ENCODE data around the gene NELFCD. TPM values are rescaled to one million over a fixed set of nuclear protein-coding genes. Genes with fewer than 3 reads are reported as not detected.
"Not testable (repeated sequence)": the region's sequence is repeated elsewhere in the genome, so short reads cannot be mapped to it uniquely, and the experiment has no call there.

The NELFCD gene
- total RNA-seq, 4 donors from 2014 or later: 54.2 to 72.9 (median 56.8) TPM

- TF ChIP-seq POLR2A (IDR thresholded peaks at IDR 0.05) (no peak), EP300 (IDR thresholded peaks at IDR 0.05) (no peak)
- TF ChIP-seq, protein P1, sequence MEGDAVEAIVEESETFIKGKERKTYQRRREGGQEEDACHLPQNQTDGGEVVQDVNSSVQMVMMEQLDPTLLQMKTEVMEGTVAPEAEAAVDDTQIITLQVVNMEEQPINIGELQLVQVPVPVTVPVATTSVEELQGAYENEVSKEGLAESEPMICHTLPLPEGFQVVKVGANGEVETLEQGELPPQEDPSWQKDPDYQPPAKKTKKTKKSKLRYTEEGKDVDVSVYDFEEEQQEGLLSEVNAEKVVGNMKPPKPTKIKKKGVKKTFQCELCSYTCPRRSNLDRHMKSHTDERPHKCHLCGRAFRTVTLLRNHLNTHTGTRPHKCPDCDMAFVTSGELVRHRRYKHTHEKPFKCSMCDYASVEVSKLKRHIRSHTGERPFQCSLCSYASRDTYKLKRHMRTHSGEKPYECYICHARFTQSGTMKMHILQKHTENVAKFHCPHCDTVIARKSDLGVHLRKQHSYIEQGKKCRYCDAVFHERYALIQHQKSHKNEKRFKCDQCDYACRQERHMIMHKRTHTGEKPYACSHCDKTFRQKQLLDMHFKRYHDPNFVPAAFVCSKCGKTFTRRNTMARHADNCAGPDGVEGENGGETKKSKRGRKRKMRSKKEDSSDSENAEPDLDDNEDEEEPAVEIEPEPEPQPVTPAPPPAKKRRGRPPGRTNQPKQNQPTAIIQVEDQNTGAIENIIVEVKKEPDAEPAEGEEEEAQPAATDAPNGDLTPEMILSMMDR (IDR thresholded peaks at IDR 0.05): no peak
- DNase-seq (ENCODE audit: low spot score in 2 of 2): no peak
- Histone ChIP-seq H3K27ac (peak overlapping the region in 1 of 4 donors; percentile 96), H3K36me3 (no peaks in the 10 kb centered on the region), H3K4me1 (peaks cover 0 to 55% (median 36%) of the 10 kb centered on the region in 4 donors), H3K27me3 (no peaks in the 10 kb centered on the region), H3K4me3 (no peak overlapping the region), H3K9me3 (no peaks in the 10 kb centered on the region)
- 82 to 83% methylated on average over 8 of the region's 8 CpGs for WGBS, 2 donors
Measured at GRCh38 chr20:59008715-59009336, 27.8 kb downstream of the NELFCD start.

GRCh38 chr20:59010321-59010994 lies 29.4 kb downstream of the NELFCD start:
- Histone ChIP-seq H3K4me1 (peaks cover 0 to 39% (median 26%) of the 10 kb centered on the region in 4 donors), H3K36me3 (no peaks in the 10 kb centered on the region), H3K4me3 (no peak overlapping the region), H3K27me3 (no peaks in the 10 kb centered on the region), H3K27ac (peak overlapping the region in 2 of 4 donors; percentile 9 to 13), H3K9me3 (no peaks in the 10 kb centered on the region)
- DNase-seq (ENCODE audit: low spot score in 2 of 2): no peak
- 70 to 77% methylated on average over 5 to 8 of the region's 8 CpGs for WGBS, 2 donors
- no peak for TF ChIP-seq POLR2A (IDR thresholded peaks at IDR 0.05)
- no peak for TF ChIP-seq EP300 (IDR thresholded peaks at IDR 0.05)
- TF ChIP-seq, protein P1 (IDR thresholded peaks at IDR 0.05): no peak

DNA sequence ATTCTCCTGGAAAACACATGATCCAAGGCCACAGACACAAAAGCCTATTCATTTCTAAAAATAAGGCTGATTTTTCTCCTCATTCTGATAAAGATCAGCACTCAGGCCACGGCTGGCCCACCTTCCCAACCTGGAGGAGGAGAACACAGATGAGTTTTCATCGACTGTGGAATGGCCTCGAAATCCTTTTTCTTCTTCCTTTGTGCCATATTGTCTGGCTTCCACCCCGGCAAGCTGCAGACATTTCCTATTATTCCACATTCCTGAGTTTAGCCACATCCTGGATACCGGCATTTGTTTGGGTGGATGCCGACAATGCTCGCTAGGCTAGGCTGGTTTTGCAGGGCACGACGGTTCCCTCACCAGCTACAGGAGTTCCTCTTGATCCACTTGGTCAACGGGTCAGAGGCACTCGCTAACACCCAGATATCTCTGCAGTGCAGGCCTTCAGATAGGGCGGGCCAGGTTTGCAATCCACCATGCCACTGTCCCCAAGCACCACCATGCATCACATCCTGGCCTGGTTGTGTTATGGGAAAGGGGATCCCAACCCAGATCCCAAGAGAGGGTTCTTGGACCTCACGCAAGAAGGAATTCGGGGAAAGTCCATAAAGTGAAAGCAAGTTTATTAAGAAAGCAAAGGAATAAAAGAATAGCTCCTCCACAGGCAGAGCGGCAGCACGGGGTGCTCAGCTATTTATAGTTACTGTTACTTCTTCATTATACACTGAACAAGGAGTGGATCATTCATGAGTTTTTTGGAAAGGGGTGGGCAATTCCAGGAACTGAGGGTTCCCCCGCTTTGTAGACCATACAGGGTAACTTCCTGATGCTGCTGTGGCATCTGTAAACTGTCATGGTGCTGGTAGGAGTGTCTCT lies 30.2 kb downstream of the NELFCD start:
- peak overlapping the region in 1 of 4 donors; percentile 13 for H3K27ac ChIP-seq
- H3K36me3 ChIP-seq: no peaks in the 10 kb centered on the region
- H3K9me3 ChIP-seq: no peaks in the 10 kb centered on the region
- TF ChIP-seq, protein P1 (IDR thresholded peaks at IDR 0.05): no peak
- no peak for TF ChIP-seq EP300 (IDR thresholded peaks at IDR 0.05)
- no peak for TF ChIP-seq POLR2A (IDR thresholded peaks at IDR 0.05)
- 41 to 43% methylated on average over 17 of the region's 17 CpGs for WGBS, 2 donors
- H3K27me3 ChIP-seq: no peaks in the 10 kb centered on the region
- peaks cover 0 to 31% (median 18%) of the 10 kb centered on the region in 4 donors for H3K4me1 ChIP-seq
- no peak overlapping the region for H3K4me3 ChIP-seq
- no peak for DNase-seq (ENCODE audit: low spot score in 2 of 2)

DNA sequence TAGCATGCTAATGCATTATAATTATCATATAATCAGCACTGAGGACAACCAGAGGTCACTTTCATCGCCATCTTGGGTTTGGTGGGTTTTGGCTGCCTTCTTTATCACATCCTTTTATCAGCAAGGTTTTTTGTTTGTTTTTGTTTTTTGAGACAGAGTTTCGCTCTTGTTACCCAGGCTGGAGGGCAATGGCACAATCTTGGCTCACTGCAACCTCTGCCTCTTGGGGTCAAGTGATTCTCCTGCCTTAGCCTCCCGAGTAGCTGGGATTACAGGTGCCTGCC lies 30.8 kb downstream of the NELFCD start:
- not testable (repeated sequence) for H3K27me3 ChIP-seq; H3K9me3 ChIP-seq; DNase-seq (ENCODE audit: low spot score in 2 of 2); H3K27ac ChIP-seq; H3K36me3 ChIP-seq; H3K4me3 ChIP-seq
- peaks cover 0 to 26% (median 16%) of the 10 kb centered on the region in 4 donors for H3K4me1 ChIP-seq
- 94 to 99% methylated on average over 3 of the region's 3 CpGs for WGBS, 2 donors

DNA sequence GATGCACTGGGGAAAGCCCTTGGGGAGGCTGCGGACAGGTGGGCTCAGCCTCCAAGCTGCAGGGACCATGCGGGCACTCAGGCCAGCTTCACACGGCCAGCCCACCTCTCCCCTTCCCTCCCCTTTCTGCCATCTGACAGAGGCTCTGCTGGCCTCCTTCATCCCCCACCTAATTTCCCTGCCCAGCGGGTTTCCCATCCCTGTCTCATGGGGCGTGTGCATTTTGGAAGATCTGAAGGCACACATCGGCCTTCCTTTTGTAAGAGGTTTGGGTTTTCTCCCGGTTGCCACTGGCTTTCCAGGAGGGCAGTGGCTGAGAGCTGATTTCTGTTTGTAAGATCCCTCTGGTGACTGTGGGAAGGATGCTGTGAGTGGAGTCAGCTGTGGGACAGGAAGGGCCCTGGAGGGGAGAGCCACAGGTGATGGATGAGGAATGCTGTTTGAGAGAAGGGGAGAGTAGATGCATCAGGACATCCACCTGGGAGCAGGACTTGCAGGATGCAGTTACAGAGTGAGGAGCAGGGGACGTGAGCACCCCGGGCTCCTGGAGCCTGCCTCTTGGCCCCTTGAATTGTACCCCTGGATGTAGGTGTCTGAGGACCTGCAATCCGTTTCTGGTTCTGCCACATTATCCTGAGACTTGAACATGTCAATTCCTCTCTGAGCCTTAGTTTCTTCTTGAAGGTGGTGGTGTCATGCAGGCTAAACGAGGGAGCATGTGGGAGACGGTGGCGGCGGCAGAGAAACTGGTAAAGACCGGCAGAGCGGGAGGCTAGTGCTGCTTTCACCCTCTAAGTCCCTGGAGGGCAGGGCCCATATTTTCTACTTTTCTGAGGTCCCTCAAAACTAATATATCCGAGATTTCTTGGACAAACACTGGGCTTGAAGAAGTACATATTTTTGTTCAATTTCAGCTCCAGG lies 32.2 kb downstream of the NELFCD start:
- H3K27me3 ChIP-seq: no peaks in the 10 kb centered on the region
- H3K9me3 ChIP-seq: no peaks in the 10 kb centered on the region
- peaks cover 0 to 20% (median 9%) of the 10 kb centered on the region in 4 donors for H3K4me1 ChIP-seq
- DNase-seq (ENCODE audit: low spot score in 2 of 2): no peak
- H3K27ac ChIP-seq: no peak overlapping the region
- 84 to 85% methylated on average over 17 of the region's 17 CpGs for WGBS, 2 donors
- no peak for TF ChIP-seq EP300 (IDR thresholded peaks at IDR 0.05)
- TF ChIP-seq, protein P1 (IDR thresholded peaks at IDR 0.05): no peak
- TF ChIP-seq POLR2A (IDR thresholded peaks at IDR 0.05): no peak
- H3K4me3 ChIP-seq: no peak overlapping the region
- no peaks in the 10 kb centered on the region for H3K36me3 ChIP-seq

Measured in tibial nerve (tissue), 4 donors.